HEK293 (cell line): Measurements from ENCODE around the gene CACNA2D3.

Experiments
- HOXA7 ChIP-seq: sonication (generic); formaldehyde crosslinking; IDR thresholded peaks from 2 replicates; pipeline ENCODE4 v1.8.1; 2022; ENCODE audit warnings: missing genetic modification reagents, borderline replicate concordance
- ZBTB21 ChIP-seq: fragments of 450-650 bp; formaldehyde crosslinking; IDR thresholded peaks from 2 replicates; pipeline ENCODE4 v1.5.1; 2017; ENCODE audit warnings: missing biosample characterization, missing genetic modification characterization
- ZEB2 ChIP-seq: fragments of 450-650 bp; formaldehyde crosslinking; IDR thresholded peaks from 2 replicates; pipeline ENCODE4 v1.5.1; 2016; ENCODE audit warnings: missing biosample characterization, missing genetic modification characterization
- ZNF707 ChIP-seq: fragments of 450-650 bp; formaldehyde crosslinking; IDR thresholded peaks from 2 replicates; pipeline ENCODE4 v1.5.1; 2016; ENCODE audit warnings: missing biosample characterization, missing genetic modification characterization
- TF ChIP-seq, protein P1 (sequence below): fragments of 450-650 bp; formaldehyde crosslinking; IDR thresholded peaks from 2 replicates; pipeline ENCODE4 v1.5.1; 2016; ENCODE audit warnings: missing biosample characterization, missing genetic modification characterization
- TF ChIP-seq, protein P2 (sequence below): fragments of 450-650 bp; formaldehyde crosslinking; IDR thresholded peaks from 2 replicates; pipeline ENCODE4 v1.5.1; 2016; ENCODE audit warnings: missing biosample characterization, missing genetic modification characterization

DNA sequence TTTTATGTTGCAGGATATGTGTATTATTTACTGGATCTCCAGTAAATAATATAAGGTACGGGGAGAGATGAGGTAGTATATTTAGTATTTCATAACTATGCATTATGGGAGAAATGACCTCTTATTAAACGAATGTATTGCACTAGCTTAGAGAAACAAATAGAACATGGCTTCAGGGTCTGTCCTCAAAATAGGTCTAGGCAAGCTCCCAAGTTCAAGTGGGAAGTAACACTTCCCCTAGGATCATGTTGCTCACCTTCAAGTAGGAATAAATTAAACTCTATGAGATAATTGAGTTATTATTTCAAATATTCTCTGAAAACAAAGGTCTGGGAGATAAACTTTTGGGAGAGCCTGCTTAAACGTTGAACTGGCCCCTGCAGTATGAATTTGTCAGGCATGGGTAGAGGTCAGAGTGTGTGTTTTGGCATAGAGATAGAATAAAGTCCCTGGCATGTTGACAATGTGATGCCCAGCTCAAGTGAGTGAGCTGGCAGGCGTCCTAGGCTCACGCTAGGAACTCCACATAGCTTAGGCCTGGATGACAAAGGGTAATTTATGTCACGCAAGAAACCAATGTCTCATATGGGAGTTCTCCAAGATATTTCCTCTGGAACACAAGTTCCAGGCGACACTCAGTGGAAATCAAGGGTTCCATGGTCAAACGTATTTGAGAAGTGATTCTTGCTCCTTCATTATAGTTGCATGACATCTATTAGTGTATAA lies 236.8 kb downstream of the CACNA2D3 start:
- TF ChIP-seq HOXA7 (CRISPR knock-in tag): no peak
- no peak for TF ChIP-seq ZEB2 (tag by site-specific recombination)
- no peak for TF ChIP-seq ZNF707 (tag by site-specific recombination)
- TF ChIP-seq, protein P1, sequence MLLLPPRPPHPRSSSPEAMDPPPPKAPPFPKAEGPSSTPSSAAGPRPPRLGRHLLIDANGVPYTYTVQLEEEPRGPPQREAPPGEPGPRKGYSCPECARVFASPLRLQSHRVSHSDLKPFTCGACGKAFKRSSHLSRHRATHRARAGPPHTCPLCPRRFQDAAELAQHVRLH (tag by site-specific recombination): no peak
- TF ChIP-seq, protein P2, sequence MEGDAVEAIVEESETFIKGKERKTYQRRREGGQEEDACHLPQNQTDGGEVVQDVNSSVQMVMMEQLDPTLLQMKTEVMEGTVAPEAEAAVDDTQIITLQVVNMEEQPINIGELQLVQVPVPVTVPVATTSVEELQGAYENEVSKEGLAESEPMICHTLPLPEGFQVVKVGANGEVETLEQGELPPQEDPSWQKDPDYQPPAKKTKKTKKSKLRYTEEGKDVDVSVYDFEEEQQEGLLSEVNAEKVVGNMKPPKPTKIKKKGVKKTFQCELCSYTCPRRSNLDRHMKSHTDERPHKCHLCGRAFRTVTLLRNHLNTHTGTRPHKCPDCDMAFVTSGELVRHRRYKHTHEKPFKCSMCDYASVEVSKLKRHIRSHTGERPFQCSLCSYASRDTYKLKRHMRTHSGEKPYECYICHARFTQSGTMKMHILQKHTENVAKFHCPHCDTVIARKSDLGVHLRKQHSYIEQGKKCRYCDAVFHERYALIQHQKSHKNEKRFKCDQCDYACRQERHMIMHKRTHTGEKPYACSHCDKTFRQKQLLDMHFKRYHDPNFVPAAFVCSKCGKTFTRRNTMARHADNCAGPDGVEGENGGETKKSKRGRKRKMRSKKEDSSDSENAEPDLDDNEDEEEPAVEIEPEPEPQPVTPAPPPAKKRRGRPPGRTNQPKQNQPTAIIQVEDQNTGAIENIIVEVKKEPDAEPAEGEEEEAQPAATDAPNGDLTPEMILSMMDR (tag by site-specific recombination): no peak
- TF ChIP-seq ZBTB21 (tag by site-specific recombination): no peak
